Activated gamma-delta T cell treated with anti-CD3 and anti-CD28 coated beads, Interleukin-2, amount 50 U/mL, for 16 hours (primary cell): ENCODE measurements around the gene SGIP1.
"Not testable (repeated sequence)": the region's sequence is repeated elsewhere in the genome, so short reads cannot be mapped to it uniquely, and the experiment has no call there.

Experiments
- DNase-seq: peaks from one replicate; pipeline ENCODE4 v3.0.0-alpha.2; 2020; ENCODE audit warnings: low read depth

SGIP1 gene

GRCh38 chr1:66556161-66556611, 22.2 kb downstream of the SGIP1 start:
- no peak for DNase-seq

GRCh38 chr1:66557157-66557556, 23.2 kb downstream of the SGIP1 start:
- DNase-seq: no peak

GRCh38 chr1:66559517-66559916, 25.6 kb downstream of the SGIP1 start:
- DNase-seq: no peak

- no peak for DNase-seq
Measured at GRCh38 chr1:66562561-66562960, 28.6 kb downstream of the SGIP1 start.

DNA sequence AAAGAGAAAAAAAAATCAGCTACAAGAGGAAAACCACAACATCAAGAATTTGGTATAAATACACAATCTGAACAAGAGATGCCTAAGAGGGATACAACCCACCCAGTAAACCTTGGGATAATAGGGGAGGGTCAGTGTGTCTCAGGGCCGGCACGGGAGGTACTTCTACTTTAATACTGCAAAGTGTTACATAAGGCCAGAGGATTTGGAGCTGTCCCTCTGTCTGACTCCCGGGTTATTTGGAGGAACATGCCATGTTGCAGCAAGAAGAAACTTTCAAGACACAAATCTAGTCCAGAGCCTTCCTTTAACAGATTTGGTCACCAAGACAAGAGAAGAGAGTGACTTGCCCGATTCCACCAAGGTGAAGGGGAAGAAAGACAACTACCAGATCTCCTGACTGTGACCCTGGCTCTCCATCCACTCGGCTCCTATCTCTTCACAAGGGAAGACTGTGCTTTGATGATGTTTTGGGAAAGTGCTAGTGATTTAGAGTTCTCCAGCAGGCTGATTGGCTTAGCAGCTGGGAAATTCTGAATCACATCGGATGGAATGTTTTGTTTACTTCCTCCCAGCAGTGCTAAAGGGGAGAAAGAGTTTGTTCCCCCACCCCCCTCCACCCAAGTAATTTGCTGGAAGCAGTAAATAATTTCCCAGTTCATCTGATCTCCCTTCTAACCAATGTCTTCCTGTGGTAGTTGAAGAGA, 29.3 kb downstream of the SGIP1 start:
- DNase-seq: no peak

- DNase-seq: no peak
Measured at GRCh38 chr1:66563941-66564630, 30.1 kb downstream of the SGIP1 start.

DNA sequence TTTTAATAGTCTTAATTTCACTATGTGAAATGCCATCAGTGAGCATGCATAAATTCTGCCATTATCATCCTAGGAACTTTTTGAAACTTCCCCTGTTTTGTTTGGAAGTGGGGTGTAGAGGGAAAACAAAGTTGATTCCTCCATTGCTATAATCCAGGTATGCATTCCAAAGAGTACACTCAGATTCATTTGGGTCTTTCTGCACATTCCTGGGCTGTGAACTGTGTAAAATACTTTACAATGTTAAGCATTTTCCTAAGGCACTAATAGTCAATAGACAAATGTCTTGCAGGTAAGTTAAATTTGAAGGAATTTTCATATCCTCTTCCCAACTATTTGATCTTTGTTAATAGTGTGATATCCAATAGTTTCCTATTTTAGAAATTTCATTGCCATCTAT, 36.2 kb downstream of the SGIP1 start:
- no peak for DNase-seq

GRCh38 chr1:66571789-66572188, 37.8 kb downstream of the SGIP1 start:
- no peak for DNase-seq

GRCh38 chr1:66575739-66576138, 41.8 kb downstream of the SGIP1 start:
- no peak for DNase-seq

DNA sequence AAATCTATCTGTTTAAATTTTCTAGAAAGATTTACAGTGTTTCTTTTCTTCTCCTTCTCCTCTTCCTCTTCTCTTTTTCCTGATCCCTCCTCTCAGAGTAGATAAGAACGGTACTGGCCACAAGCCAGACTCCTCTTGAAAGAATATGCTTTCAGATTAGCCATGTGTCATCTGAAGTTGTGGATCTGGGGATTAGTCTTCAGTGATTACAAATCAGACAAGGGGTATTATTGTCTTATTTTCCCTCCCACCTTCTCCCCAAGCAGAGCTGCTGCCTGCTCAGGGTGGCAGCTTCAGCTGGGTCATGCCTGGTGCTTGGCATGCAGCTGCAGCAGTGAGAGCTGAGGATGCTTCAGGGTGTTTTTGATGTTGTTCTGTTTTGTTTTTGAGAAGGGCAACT, 42.7 kb downstream of the SGIP1 start:
- no peak for DNase-seq

GRCh38 chr1:66578841-66579240, 44.9 kb downstream of the SGIP1 start:
- no peak for DNase-seq

DNA sequence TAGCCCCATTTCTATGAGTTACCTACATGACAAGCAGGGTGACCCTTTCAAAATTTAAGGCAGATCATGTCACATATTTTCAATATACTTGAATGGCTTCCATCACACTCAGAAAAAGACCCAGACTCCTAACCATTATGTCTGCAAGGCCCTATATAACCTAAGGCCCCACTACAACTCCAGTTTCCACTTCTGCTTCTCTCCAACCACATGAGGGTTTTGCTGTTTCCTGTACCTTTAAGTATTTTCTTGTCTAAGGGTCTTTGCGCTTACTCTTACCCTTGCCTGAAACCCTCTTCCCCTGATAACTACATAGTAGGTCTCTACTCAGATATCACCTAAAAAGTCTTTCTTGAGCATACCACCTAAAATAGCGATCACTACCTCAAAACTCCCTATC, 46.1 kb downstream of the SGIP1 start:
- no peak for DNase-seq

DNA sequence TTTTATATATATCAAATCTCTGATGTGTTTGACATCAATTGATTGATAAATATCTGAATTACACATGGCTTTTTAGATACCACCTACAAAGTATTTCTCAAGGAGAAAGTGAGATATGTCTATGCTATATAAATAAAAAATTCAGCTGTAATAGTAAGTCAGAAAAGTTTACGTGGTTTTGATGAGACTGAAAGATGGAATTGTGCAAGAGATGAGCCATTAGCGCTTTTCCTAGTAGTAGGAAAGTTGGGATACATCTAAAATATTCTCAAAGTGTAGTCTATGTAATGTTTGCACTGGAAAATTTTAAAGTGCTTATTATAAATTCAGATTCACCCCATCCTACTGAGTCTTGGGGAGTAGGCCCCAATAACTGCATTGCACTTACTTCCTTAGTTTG, 49.1 kb downstream of the SGIP1 start:
- DNase-seq: no peak

- no peak for DNase-seq
Measured at GRCh38 chr1:66585002-66585401, 51.0 kb downstream of the SGIP1 start.

DNA sequence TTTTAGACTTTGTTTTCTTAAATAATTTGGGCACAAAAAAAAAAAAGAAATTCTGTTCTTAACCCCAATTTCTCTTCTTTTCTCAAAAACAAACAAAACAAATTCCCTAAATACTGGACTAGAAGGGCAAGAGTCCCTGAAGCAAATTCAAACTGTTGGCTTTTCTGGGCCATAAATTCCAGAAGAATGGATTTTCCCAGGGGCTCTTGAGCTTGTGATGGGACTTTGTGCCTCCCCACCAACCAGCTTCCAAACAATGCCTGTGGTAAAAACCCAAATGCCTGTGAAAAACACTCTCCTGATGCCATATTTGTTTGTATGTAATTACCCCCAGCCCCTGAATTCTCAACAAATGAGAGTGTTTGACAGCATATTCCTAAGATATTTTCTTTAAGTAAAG, 55.4 kb downstream of the SGIP1 start:
- DNase-seq: no peak

GRCh38 chr1:66592106-66592507, 58.2 kb downstream of the SGIP1 start:
- DNase-seq: not testable (repeated sequence)

GRCh38 chr1:66596191-66596590, 62.2 kb downstream of the SGIP1 start:
- no peak for DNase-seq

- no peak for DNase-seq
Measured at GRCh38 chr1:66597500-66597899, 63.5 kb downstream of the SGIP1 start.

DNA sequence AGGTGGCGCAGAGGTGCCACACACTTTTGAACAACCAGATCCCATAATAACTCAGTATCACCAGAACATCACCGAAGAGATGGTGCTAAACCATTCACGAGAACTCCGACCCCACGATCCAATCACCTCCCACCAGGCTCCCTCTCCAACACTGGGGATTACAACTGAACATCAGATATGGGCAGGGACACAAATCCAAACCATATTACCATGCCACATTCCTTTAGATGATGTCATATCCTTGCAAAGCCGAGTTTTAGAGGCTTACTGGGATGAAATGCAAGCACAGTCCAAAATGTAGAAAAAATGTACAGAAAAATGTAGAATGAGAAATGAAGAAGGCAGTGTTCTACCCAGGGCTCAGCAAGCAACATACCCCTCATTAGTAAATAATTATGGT, 64.7 kb downstream of the SGIP1 start:
- no peak for DNase-seq

- DNase-seq: no peak
Measured at GRCh38 chr1:66599346-66599745, 65.4 kb downstream of the SGIP1 start.

- DNase-seq: no peak
Measured at GRCh38 chr1:66599899-66600737, 66.2 kb downstream of the SGIP1 start.

DNA sequence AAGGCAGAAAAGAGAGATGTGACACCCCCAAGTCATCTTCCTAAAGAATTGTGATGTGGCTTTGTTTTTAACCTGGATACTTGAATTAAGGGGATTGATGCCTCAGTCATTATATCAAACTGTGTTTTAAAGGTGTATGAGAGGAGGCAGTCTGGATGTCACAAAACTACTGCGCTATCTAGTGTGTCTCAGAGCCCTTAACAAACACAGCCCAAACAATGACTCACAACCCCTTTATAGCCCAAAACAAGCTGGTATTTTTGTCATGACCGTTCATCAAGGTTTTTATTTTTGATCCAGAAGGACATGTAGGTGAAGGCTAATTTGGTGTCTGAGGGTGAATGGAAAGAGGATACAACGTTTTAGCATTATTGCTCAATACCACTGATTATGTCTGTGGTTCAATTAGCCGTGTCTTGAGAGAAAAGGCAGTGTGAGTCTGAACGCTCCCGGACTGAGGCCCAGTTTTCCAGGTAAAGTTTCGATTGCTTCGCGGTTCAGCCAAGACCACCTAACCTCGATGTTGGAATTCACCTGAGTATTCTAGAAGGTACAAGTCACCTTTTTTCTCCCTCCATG, 71.6 kb downstream of the SGIP1 start:
- DNase-seq: no peak
